Glutamatergic neuron (in vitro differentiated cells): ENCODE measurements around the gene SLX9. TPM values are rescaled to one million over a fixed set of nuclear protein-coding genes. Genes with fewer than 3 reads are reported as not detected.

Source experiments
- DNase-seq: peaks from one replicate; pipeline ENCODE4 v3.0.0; 2022
- H3K27ac Mint-ChIP-seq: one replicate; pipeline ENCODE4 v1.8.0; 2020; ENCODE audit warnings: mild to moderate bottlenecking, mixed read lengths, inconsistent platforms; ENCODE audit not compliant: unreplicated experiment
- H3K27me3 Mint-ChIP-seq: one replicate; pipeline ENCODE4 v1.8.0; 2020; ENCODE audit warnings: mild to moderate bottlenecking, moderate library complexity, mixed read lengths, inconsistent platforms; ENCODE audit not compliant: unreplicated experiment
- H3K36me3 Mint-ChIP-seq: one replicate; pipeline ENCODE4 v1.8.0; 2020; ENCODE audit warnings: mild to moderate bottlenecking, mixed read lengths, inconsistent platforms; ENCODE audit not compliant: unreplicated experiment
- H3K4me1 Mint-ChIP-seq: one replicate; pipeline ENCODE4 v1.8.0; 2020; ENCODE audit warnings: mild to moderate bottlenecking, low read depth, mixed read lengths, inconsistent platforms; ENCODE audit not compliant: unreplicated experiment
- H3K4me3 Mint-ChIP-seq: one replicate; pipeline ENCODE4 v1.8.0; 2020; ENCODE audit warnings: mild to moderate bottlenecking, mixed read lengths, inconsistent platforms; ENCODE audit not compliant: unreplicated experiment
- H3K9me3 Mint-ChIP-seq: one replicate; pipeline ENCODE4 v1.8.0; 2020; ENCODE audit warnings: mild to moderate bottlenecking, moderate library complexity, mixed read lengths, inconsistent platforms; ENCODE audit not compliant: unreplicated experiment
- total RNA-seq: library from RNA; stranded (reverse); fragmentation: NEBNext Ultra II Directional; extraction: Animal tissue kit (Norgen Biotek cat#: 25700); gene quantifications from one replicate; pipeline ENCODE4 v1.2.1, GENCODE V29; 2021; ENCODE audit not compliant: unreplicated experiment
- TF ChIP-seq, protein P1 (sequence below): fragments of 200-600 bp; sonication (generic); IDR thresholded peaks from one replicate; pipeline ENCODE4 v1.5.0; 2021; ENCODE audit not compliant: partially characterized antibody, unreplicated experiment

SLX9 gene
- total RNA-seq, 1 donor from 2014 or later: 30.7 TPM

DNA sequence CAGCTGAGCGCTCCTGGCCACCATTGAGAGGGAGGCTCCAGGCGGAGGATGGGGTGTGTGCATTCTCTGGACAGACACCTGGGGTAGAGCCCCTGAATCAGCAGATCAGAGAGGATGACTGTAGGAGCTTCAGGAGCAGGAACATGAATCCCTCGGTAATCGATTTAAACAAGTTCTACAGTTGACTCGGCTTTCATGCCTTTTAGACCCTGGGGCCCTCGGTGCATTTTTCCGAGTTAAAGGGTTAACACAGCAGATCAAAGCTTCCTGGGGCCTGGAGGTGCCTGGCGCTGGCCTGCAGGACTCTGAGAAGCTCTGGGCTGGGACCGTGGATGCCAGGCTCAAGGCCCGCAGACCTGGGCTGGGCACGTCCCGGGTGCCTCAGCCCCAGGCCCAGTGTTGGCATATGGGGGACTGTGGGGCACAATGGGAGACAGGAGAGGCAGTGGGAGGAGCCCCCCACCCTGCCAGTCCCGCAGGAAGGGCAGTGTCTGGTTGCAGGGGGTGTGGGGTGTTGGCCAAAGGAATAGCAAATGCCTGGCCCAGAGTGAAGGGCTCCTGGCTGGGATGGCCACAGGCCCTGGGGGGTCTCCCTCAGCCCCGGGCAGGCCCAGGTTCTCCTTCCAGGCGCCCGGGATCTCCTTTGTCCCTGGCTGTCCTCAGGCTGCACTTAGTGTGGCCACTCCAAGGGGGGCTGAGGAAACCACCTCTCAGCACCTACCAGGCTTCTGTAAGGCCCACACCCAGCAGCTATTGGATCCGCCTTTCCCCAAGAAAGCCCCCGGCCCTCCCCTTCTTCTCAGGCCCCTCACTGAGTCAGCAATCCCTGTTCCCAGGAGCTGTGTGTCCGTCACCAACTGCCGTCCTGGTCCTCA lies 40.1 kb downstream of the SLX9 start:
- DNase-seq: no peak
- Mint-ChIP-seq H3K9me3 (peaks cover 3% of the 10 kb centered on the region), H3K27ac (no peak overlapping the region), H3K36me3 (no peaks in the 10 kb centered on the region), H3K4me3 (no peak overlapping the region), H3K27me3 (peaks cover 1% of the 10 kb centered on the region), H3K4me1 (peaks cover 4% of the 10 kb centered on the region)
- TF ChIP-seq, protein P1, sequence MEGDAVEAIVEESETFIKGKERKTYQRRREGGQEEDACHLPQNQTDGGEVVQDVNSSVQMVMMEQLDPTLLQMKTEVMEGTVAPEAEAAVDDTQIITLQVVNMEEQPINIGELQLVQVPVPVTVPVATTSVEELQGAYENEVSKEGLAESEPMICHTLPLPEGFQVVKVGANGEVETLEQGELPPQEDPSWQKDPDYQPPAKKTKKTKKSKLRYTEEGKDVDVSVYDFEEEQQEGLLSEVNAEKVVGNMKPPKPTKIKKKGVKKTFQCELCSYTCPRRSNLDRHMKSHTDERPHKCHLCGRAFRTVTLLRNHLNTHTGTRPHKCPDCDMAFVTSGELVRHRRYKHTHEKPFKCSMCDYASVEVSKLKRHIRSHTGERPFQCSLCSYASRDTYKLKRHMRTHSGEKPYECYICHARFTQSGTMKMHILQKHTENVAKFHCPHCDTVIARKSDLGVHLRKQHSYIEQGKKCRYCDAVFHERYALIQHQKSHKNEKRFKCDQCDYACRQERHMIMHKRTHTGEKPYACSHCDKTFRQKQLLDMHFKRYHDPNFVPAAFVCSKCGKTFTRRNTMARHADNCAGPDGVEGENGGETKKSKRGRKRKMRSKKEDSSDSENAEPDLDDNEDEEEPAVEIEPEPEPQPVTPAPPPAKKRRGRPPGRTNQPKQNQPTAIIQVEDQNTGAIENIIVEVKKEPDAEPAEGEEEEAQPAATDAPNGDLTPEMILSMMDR: no peak

- peak overlapping the region; percentile 76 for H3K27ac Mint-ChIP-seq
- H3K27me3 Mint-ChIP-seq: peaks cover 1% of the 10 kb centered on the region
- H3K4me3 Mint-ChIP-seq: no peak overlapping the region
Measured at GRCh38 chr21:44980562-44981489, 41.0 kb downstream of the SLX9 start.

DNA sequence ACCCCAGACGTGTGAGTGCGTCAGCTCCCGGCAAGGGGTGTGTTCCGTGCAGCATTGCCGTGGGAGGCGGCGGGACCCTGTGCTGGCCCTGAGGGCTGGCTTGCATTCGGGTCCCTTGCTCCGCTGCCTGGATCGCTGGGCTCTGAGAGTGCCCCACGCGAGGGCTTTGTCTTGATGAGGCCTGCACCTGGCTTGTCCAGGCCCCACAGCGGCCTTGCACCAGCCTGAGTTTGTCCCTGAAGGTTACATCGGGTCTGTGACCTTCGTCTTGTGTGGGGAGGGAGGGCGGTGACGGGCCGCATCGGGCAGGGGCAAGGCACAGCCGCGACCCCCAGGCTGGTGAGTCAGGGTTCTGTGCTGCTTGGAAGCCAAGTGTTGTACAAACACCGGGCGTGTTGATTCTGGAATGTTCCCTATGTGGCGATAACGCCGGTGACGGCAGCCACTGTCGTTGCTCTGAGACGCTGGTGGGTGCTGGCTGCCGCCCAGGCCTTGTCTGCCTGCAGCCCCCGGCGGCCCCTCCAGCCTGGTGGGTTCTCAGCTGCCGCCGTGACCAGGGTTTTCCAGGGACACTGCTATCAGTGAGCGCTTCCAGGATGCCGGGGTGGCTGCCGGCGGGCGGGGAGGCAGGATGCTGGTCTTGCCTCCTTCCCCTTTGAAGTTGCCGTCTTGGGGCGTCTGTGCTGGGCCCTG lies 42.9 kb downstream of the SLX9 start:
- Mint-ChIP-seq H3K27ac (peak overlapping the region; percentile 28), H3K9me3 (peaks cover 3% of the 10 kb centered on the region), H3K4me3 (no peak overlapping the region), H3K27me3 (peaks cover 1% of the 10 kb centered on the region), H3K4me1 (peaks cover 4% of the 10 kb centered on the region), H3K36me3 (no peaks in the 10 kb centered on the region)
- TF ChIP-seq, protein P1: no peak
- peak; percentile 36 for DNase-seq

More at GRCh38 chr21:44980562-44981489, 41.0 kb downstream of the SLX9 start:
- H3K9me3 Mint-ChIP-seq: peaks cover 3% of the 10 kb centered on the region
- H3K36me3 Mint-ChIP-seq: no peaks in the 10 kb centered on the region
- DNase-seq: peak; percentile 24
- TF ChIP-seq, protein P1: no peak
- H3K4me1 Mint-ChIP-seq: peaks cover 4% of the 10 kb centered on the region

DNA sequence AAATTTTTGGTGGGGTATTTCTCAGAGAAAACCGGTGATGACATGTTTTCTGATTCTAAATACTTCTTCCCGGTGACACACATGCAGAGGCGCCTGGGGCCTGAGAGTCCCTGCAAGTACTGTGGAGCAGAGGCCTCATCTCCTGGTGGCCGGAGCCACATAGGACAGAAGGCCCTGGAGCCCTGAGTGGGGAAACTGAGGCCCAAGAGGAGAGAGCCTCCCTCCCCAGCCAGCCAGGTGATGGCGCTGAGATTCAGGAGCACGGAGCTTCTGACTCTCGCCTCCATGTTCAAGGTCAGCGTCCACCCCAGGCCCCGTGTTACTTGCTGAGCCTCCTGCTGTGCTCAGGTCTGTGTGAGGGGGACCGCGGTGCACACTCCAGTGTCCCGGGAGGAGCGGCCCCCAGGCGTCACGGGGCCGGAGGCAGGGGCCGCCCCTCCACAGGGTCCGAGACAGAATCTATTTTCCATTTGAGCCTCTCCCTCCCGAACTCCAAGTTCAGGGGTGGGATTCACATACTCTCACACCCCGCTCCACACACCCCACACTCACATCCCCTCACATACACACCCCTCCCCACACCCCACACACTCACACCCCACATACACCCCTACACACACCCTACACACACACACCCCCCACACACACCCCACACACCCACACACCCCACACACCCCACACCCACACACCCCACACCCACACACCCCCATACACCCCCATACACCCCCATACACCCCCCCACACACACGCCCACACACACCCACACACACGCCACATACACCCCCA lies 43.8 kb downstream of the SLX9 start:
- Mint-ChIP-seq H3K27ac (peak overlapping the region; percentile 28), H3K4me1 (peaks cover 4% of the 10 kb centered on the region), H3K4me3 (no peak overlapping the region), H3K9me3 (peaks cover 3% of the 10 kb centered on the region), H3K36me3 (no peaks in the 10 kb centered on the region), H3K27me3 (peaks cover 1% of the 10 kb centered on the region)
- TF ChIP-seq, protein P1: no peak
- peak; percentile 18 for DNase-seq
